NB4 (cell line): Measurements from ENCODE around the gene DDX55.

ENCODE experiments used
- CTCF ChIP-seq: IDR thresholded peaks from one replicate; pipeline ENCODE4 v1.5.1; 2012; ENCODE audit warnings: low read depth, low read length
- MAX ChIP-seq: IDR thresholded peaks from 2 replicates; pipeline ENCODE4 v1.6.1; 2011; ENCODE audit warnings: low read depth, low read length
- MYC ChIP-seq: IDR thresholded peaks from 2 replicates; pipeline ENCODE4 v1.6.1; 2011; ENCODE audit warnings: low read depth, low read length
- POLR2A ChIP-seq: IDR thresholded peaks from 2 replicates; pipeline ENCODE4 v1.6.1; 2011; ENCODE audit warnings: mild to moderate bottlenecking; ENCODE audit not compliant: insufficient read length; ENCODE audit errors: extremely low read depth

- TF ChIP-seq MAX (no peak), CTCF (no peak), POLR2A (no peak), MYC (no peak)
These were observed 6.2 kb upstream of the DDX55 start for GRCh38 chr12:123595729-123596128.
